HG02973 (cell line): Measurements from ENCODE around the gene TMEM87A.

Source experiments
- ATAC-seq: cut with Tn5 transposase; IDR thresholded peaks from one replicate; pipeline ENCODE4 v1.9.1; 2021; ENCODE audit warnings: moderate library complexity; ENCODE audit not compliant: unreplicated experiment

Gene TMEM87A

DNA sequence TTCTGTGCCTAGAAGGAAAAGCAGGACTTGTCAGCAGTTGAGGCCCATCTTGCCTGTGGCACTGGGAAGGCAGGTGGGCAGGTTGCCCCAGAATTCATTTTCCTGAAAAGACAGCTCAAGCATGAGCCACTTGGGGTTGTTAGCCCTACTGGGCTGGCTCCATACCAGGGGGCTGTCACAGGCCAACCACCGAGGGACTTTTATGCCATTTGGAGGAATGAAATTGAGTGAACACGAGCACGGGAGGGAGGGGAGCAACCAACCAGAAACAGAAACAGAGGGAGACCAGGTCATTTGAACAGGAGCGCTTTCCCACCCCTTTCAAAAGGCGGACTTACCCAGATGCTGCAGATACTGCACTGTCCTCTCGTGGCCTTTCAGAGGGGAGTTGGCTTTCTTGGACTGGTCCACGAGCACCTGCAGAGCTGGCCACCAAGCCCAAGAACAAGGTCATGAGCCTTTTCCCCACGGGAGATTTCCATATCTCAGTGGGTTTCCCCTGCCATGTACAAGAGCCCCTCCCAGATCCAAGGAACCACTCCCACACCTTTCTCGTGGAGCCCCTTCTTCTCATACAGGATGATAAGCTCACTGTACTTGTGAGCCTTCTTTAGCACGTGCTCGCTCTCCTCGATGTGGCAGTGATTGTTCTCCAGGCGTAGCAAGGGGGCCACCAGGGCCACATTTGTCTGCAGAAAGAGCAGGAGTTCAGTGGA lies 106.8 kb downstream of the TMEM87A start:
- ATAC-seq, result no peak

DNA sequence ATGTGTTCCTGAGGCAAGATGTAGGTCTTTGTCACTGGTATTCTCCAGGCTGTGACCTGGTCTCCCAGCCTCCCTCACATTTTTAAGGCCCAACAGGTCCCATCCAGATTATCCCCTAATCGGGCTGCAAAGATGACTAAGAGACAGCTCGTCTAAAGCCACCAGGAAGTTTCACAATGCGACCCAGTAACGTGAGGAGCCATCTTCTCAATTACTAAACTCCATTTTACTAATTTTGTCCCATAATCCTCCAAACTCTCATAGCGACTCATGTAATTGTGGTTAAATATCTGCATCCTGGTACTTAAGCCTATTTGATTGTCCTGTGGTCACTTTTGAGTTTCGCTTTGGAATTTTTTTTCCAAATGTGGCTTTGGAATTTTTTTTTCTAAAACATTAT lies 108.1 kb downstream of the TMEM87A start:
- no peak for ATAC-seq

GRCh38 chr15:42163947-42164550 lies 109.2 kb downstream of the TMEM87A start:
- ATAC-seq, result no peak

- ATAC-seq, result no peak
Observed at GRCh38 chr15:42163291-42163690, 109.9 kb downstream of the TMEM87A start.
